Mucosa of rectum (tissue), 2 donors: Measurements from ENCODE around the gene NDUFA13.

ENCODE experiments used
- H3K27ac ChIP-seq, 2 donors: one replicate each; pipeline ENCODE4 v1.7.0; 2013; ENCODE audit warnings: inconsistent platforms in 2 of 2, low read depth in 2 of 2, low read length in 2 of 2
- H3K27me3 ChIP-seq, 2 donors: one replicate each; pipeline ENCODE4 v1.7.0; 2013; ENCODE audit warnings: low read length in 2 of 2; ENCODE audit not compliant: control insufficient read depth in 2 of 2, insufficient read depth in 2 of 2
- H3K36me3 ChIP-seq, 2 donors: one replicate each; pipeline ENCODE4 v1.7.0; 2013; ENCODE audit warnings: low read length in 2 of 2; ENCODE audit not compliant: control insufficient read depth in 2 of 2, insufficient read depth in 2 of 2
- H3K4me1 ChIP-seq, 2 donors: one replicate each; pipeline ENCODE4 v1.7.0; 2013; ENCODE audit warnings: low read length in 2 of 2, mild to moderate bottlenecking in 1 of 2; ENCODE audit not compliant: control insufficient read depth in 2 of 2, insufficient read depth in 2 of 2
- H3K4me3 ChIP-seq, 2 donors: one replicate each; pipeline ENCODE4 v1.7.0; 2013; ENCODE audit warnings: low read length in 2 of 2
- H3K9ac ChIP-seq, 2 donors: one replicate each; pipeline ENCODE4 v1.7.0; 2013; ENCODE audit warnings: low read length in 2 of 2, low read depth in 1 of 2, mild to moderate bottlenecking in 1 of 2
- H3K9me3 ChIP-seq, 2 donors: one replicate each; pipeline ENCODE4 v1.7.0; 2013; ENCODE audit warnings: low read length in 2 of 2; ENCODE audit not compliant: control insufficient read depth in 2 of 2
- donor health status: healthy.
- donor health status: Normal muscosa, but diverticular disease.

NDUFA13 gene

GRCh38 chr19:19546751-19547162 lies 30.7 kb downstream of the NDUFA13 start:
- no peaks in the 10 kb centered on the region for H3K4me1 ChIP-seq
- H3K4me3 ChIP-seq, result no peak overlapping the region
- H3K36me3 ChIP-seq, result no peaks in the 10 kb centered on the region
- H3K9me3 ChIP-seq, result no peaks in the 10 kb centered on the region
- H3K9ac ChIP-seq, result no peak overlapping the region
- no peak overlapping the region for H3K27ac ChIP-seq
- H3K27me3 ChIP-seq, result peaks cover 5% of the 10 kb centered on the region in 2 donors

- no peak overlapping the region for H3K27ac ChIP-seq
- H3K27me3 ChIP-seq, result peaks cover 2 to 5% of the 10 kb centered on the region in 2 donors
- no peaks in the 10 kb centered on the region for H3K4me1 ChIP-seq
- H3K4me3 ChIP-seq, result no peak overlapping the region
- H3K9me3 ChIP-seq, result no peaks in the 10 kb centered on the region
- H3K36me3 ChIP-seq, result no peaks in the 10 kb centered on the region
- no peak overlapping the region for H3K9ac ChIP-seq
Observed at GRCh38 chr19:19547674-19548336, 31.8 kb downstream of the NDUFA13 start.

- H3K4me1 ChIP-seq, result no peaks in the 10 kb centered on the region
Observed at GRCh38 chr19:19548915-19549759, 33.1 kb downstream of the NDUFA13 start.

GRCh38 chr19:19549804-19550464 lies 33.9 kb downstream of the NDUFA13 start:
- no peaks in the 10 kb centered on the region for H3K4me1 ChIP-seq
- H3K27ac ChIP-seq, result no peak overlapping the region
- no peaks in the 10 kb centered on the region for H3K36me3 ChIP-seq

More at GRCh38 chr19:19548915-19549759, 33.1 kb downstream of the NDUFA13 start:
- H3K36me3 ChIP-seq, result no peaks in the 10 kb centered on the region
- peaks cover 0 to 5% of the 10 kb centered on the region in 2 donors for H3K27me3 ChIP-seq
- no peak overlapping the region for H3K27ac ChIP-seq
- no peaks in the 10 kb centered on the region for H3K9me3 ChIP-seq
- no peak overlapping the region for H3K9ac ChIP-seq
- no peak overlapping the region for H3K4me3 ChIP-seq

GRCh38 chr19:19550485-19550929 lies 34.5 kb downstream of the NDUFA13 start:
- Histone ChIP-seq H3K27ac (no peak overlapping the region), H3K27me3 (peaks cover 0 to 5% of the 10 kb centered on the region in 2 donors), H3K4me1 (no peaks in the 10 kb centered on the region)

More at GRCh38 chr19:19549804-19550464, 33.9 kb downstream of the NDUFA13 start:
- no peaks in the 10 kb centered on the region for H3K9me3 ChIP-seq
- H3K4me3 ChIP-seq, result no peak overlapping the region
- H3K27me3 ChIP-seq, result peaks cover 0 to 5% of the 10 kb centered on the region in 2 donors
- H3K9ac ChIP-seq, result no peak overlapping the region

GRCh38 chr19:19550972-19551852 lies 35.2 kb downstream of the NDUFA13 start:
- H3K27ac ChIP-seq, result no peak overlapping the region
- no peak overlapping the region for H3K4me3 ChIP-seq
- no peaks in the 10 kb centered on the region for H3K4me1 ChIP-seq
- H3K9ac ChIP-seq, result no peak overlapping the region
- peaks cover 0 to 5% of the 10 kb centered on the region in 2 donors for H3K27me3 ChIP-seq
- H3K9me3 ChIP-seq, result no peaks in the 10 kb centered on the region
- no peaks in the 10 kb centered on the region for H3K36me3 ChIP-seq

More at GRCh38 chr19:19550485-19550929, 34.5 kb downstream of the NDUFA13 start:
- Histone ChIP-seq H3K9ac (no peak overlapping the region), H3K4me3 (no peak overlapping the region), H3K36me3 (no peaks in the 10 kb centered on the region), H3K9me3 (no peaks in the 10 kb centered on the region)

- Histone ChIP-seq H3K4me1 (no peaks in the 10 kb centered on the region), H3K27ac (no peak overlapping the region), H3K9ac (no peak overlapping the region)
Observed at GRCh38 chr19:19551853-19552192, 35.8 kb downstream of the NDUFA13 start.

GRCh38 chr19:19552798-19553197 lies 36.8 kb downstream of the NDUFA13 start:
- Histone ChIP-seq H3K9ac (no peak overlapping the region), H3K27ac (no peak overlapping the region), H3K4me1 (no peaks in the 10 kb centered on the region), H3K36me3 (no peaks in the 10 kb centered on the region), H3K27me3 (no peaks in the 10 kb centered on the region), H3K4me3 (no peak overlapping the region), H3K9me3 (no peaks in the 10 kb centered on the region)

More at GRCh38 chr19:19551853-19552192, 35.8 kb downstream of the NDUFA13 start:
- peaks cover 0 to 5% of the 10 kb centered on the region in 2 donors for H3K27me3 ChIP-seq
- H3K9me3 ChIP-seq, result no peaks in the 10 kb centered on the region
- no peak overlapping the region for H3K4me3 ChIP-seq
- no peaks in the 10 kb centered on the region for H3K36me3 ChIP-seq

GRCh38 chr19:19553670-19554069 lies 37.6 kb downstream of the NDUFA13 start:
- Histone ChIP-seq H3K4me1 (no peaks in the 10 kb centered on the region), H3K36me3 (no peaks in the 10 kb centered on the region), H3K9me3 (no peaks in the 10 kb centered on the region), H3K27ac (no peak overlapping the region), H3K27me3 (no peaks in the 10 kb centered on the region), H3K4me3 (no peak overlapping the region), H3K9ac (no peak overlapping the region)
